ENCODE data around the gene ZNF385C.
A peak's percentile ranks its signal among the peaks of the same experiment; 100 is the strongest.
"Not testable (repeated sequence)": the region's sequence is repeated elsewhere in the genome, so short reads cannot be mapped to it uniquely, and the experiment has no call there.

Gene ZNF385C

GRCh38 chr17:42042598-42043319 lies 55.5 kb downstream of the ZNF385C start:
- no peak for DNase-seq

- no peak for DNase-seq
These were observed 56.7 kb downstream of the ZNF385C start for GRCh38 chr17:42041619-42042018.

- no peak for DNase-seq
These were observed 57.5 kb downstream of the ZNF385C start for GRCh38 chr17:42040818-42041217.

- no peak for DNase-seq
These were observed 58.2 kb downstream of the ZNF385C start for GRCh38 chr17:42039794-42040763.

GRCh38 chr17:42038221-42038973 lies 59.9 kb downstream of the ZNF385C start:
- DNase-seq: no peak

GRCh38 chr17:42034059-42034458 lies 64.2 kb downstream of the ZNF385C start:
- no peak for DNase-seq

GRCh38 chr17:42031584-42031983 lies 66.7 kb downstream of the ZNF385C start:
- no peak for DNase-seq

GRCh38 chr17:42028791-42029127 lies 69.5 kb downstream of the ZNF385C start:
- no peak for DNase-seq

- DNase-seq: no peak
These were observed 70.1 kb downstream of the ZNF385C start for GRCh38 chr17:42027961-42028790.

GRCh38 chr17:42027590-42027889 lies 70.7 kb downstream of the ZNF385C start:
- no peak for DNase-seq

GRCh38 chr17:42026857-42027589 lies 71.2 kb downstream of the ZNF385C start:
- no peak for DNase-seq

GRCh38 chr17:42025936-42026335 lies 72.3 kb downstream of the ZNF385C start:
- no peak for DNase-seq

- DNase-seq: no peak
These were observed 73.1 kb downstream of the ZNF385C start for GRCh38 chr17:42025191-42025579.

GRCh38 chr17:42023524-42024349 lies 74.5 kb downstream of the ZNF385C start:
- DNase-seq: no peak

GRCh38 chr17:42020845-42021244 lies 77.4 kb downstream of the ZNF385C start:
- DNase-seq: not testable (repeated sequence)

GRCh38 chr17:42019509-42020404 lies 78.5 kb downstream of the ZNF385C start, which contains the start of gene NKIRAS2:
Gene NKIRAS2, plus strand, starts transcription at chr17:42020090. Its CDS starts 1,488 bp downstream, at chr17:42021578.
- DNase-seq: peak; percentile 92

GRCh38 chr17:42018988-42019387 lies 79.3 kb downstream of the ZNF385C start:
- DNase-seq: no peak

GRCh38 chr17:42018339-42018738 lies 79.9 kb downstream of the ZNF385C start:
- no peak for DNase-seq

- no peak for DNase-seq
These were observed 80.4 kb downstream of the ZNF385C start for GRCh38 chr17:42017866-42018200.
